Ishikawa (cell line): ENCODE data around the gene DCLK1.

Experiments
- FOXM1 ChIP-seq: IDR thresholded peaks from 2 replicates; pipeline ENCODE4 v1.6.1; 2012; ENCODE audit warnings: low read depth, borderline replicate concordance
- MAX ChIP-seq: IDR thresholded peaks from 2 replicates; pipeline ENCODE4 v1.6.1; 2012
- NFIC ChIP-seq: IDR thresholded peaks from 2 replicates; pipeline ENCODE4 v1.6.1; 2012
- RAD21 ChIP-seq: IDR thresholded peaks from 2 replicates; pipeline ENCODE4 v1.6.1; 2012; ENCODE audit warnings: low read depth
- REST ChIP-seq: IDR thresholded peaks from 2 replicates; pipeline ENCODE4 v1.6.1; 2012; ENCODE audit warnings: low read depth, mild to moderate bottlenecking
- TAF1 ChIP-seq: IDR thresholded peaks from 2 replicates; pipeline ENCODE4 v1.6.1; 2012; ENCODE audit warnings: low read depth, mild to moderate bottlenecking
- TEAD4 ChIP-seq: IDR thresholded peaks from 2 replicates; pipeline ENCODE4 v1.6.1; 2012
- YY1 ChIP-seq: IDR thresholded peaks from 2 replicates; pipeline ENCODE4 v1.6.1; 2012; ENCODE audit warnings: low read depth
- ZBTB7A ChIP-seq: IDR thresholded peaks from 2 replicates; pipeline ENCODE4 v1.6.1; 2012; ENCODE audit warnings: low read depth

GRCh38 chr13:36130552-36131221 is 495 bp downstream of the DCLK1 start:
- no peak for TF ChIP-seq TAF1
- TF ChIP-seq REST: no peak
- no peak for TF ChIP-seq RAD21
- TF ChIP-seq FOXM1: no peak
- no peak for TF ChIP-seq MAX
- no peak for TF ChIP-seq YY1
- TF ChIP-seq TEAD4: no peak
- TF ChIP-seq ZBTB7A: no peak
- no peak for TF ChIP-seq NFIC
